K562 (cell line): Measurements from ENCODE around the gene EDA. TPM values are rescaled to one million over a fixed set of nuclear protein-coding genes. Genes with fewer than 3 reads are reported as not detected.

Experiments used
- ATAC-seq: fragments of 200-7000 bp; cut with Tn5 transposase; 3 replicates; pipeline ENCODE4 v1.9.1; 2020; ENCODE audit warnings: moderate library complexity
- BruUV-seq: library from RNA; stranded (reverse); fragments of 400-500 nt; replicated peaks from 2 replicates; lab custom pipeline; 2021; lab: Mats Ljungman, UMichigan
- CTCF ChIA-PET: fragments of 300-600 bp; formaldehyde crosslinking; extraction: SDS; loops from one replicate; lab custom pipeline; 2021; ENCODE audit warnings: low intra/inter-chr PET ratio; lab: Yijun Ruan, JAX
- POLR2A ChIA-PET: fragments of 300-600, 350-650 bp; sonication (Branson Sonifier 250); formaldehyde crosslinking; extraction: SDS; loops from one replicate; lab custom pipeline; 2021; ENCODE audit warnings: antibody characterized with exemption, inconsistent platforms; lab: Yijun Ruan, JAX
- DNase-seq, 4 experiments: peaks; one replicate each; pipeline versions ENCODE4 v3.0.0 to v3.0.0-alpha.2; 2011 to 2018; ENCODE audit warnings: low spot score in 3 of 4, mixed read lengths in 3 of 4; ENCODE audit errors: extremely low read depth in 1 of 4
- FAIRE-seq: peaks from 2 replicates; lab custom pipeline; 2011; peaks lifted over from hg19 to GRCh38; lab: Jason Lieb, UNC
- H2AFZ ChIP-seq: 2 replicates; pipeline ENCODE4 v1.6.0; 2011; ENCODE audit warnings: low read depth, low read length, control low read depth, inconsistent platforms
- H3K27ac ChIP-seq: fragments of 200-600 bp; 3 replicates; pipeline ENCODE4 v1.8.0; 2011; ENCODE audit warnings: low read depth, mild to moderate bottlenecking, control low read depth, inconsistent platforms, low read length, moderate library complexity, mixed read lengths; ENCODE audit errors: extremely low read depth
- H3K27me3 ChIP-seq, 2 experiments: fragments of 300-600 bp in 1 of 2; 2 replicates in 1 of 2; 3 replicates in 1 of 2; pipeline versions ENCODE4 v1.6.0 to v1.8.0; 2011; ENCODE audit warnings: inconsistent platforms in 2 of 2, low read length in 2 of 2, mild to moderate bottlenecking in 1 of 2, mixed read lengths in 1 of 2, moderate library complexity in 1 of 2; ENCODE audit not compliant: control insufficient read depth in 2 of 2, insufficient read depth in 2 of 2
- H3K36me3 ChIP-seq: fragments of 300-600 bp; 3 replicates; pipeline ENCODE4 v1.8.0; 2011; ENCODE audit warnings: mild to moderate bottlenecking, low read length, inconsistent platforms; ENCODE audit not compliant: control insufficient read depth, insufficient read depth
- H3K4me1 ChIP-seq, 2 experiments: fragments of 200-600 bp in 1 of 2; replicated peaks in 1 of 2; 2 replicates in 1 of 2; 3 replicates in 1 of 2; pipeline versions ENCODE4 v1.5.1 to v1.8.0; 2011; ENCODE audit warnings: inconsistent platforms in 2 of 2, low read length in 2 of 2, mild to moderate bottlenecking in 1 of 2, mixed read lengths in 1 of 2, moderate library complexity in 1 of 2; ENCODE audit not compliant: control insufficient read depth in 2 of 2, insufficient read depth in 2 of 2
- H3K4me2 ChIP-seq: 2 replicates; pipeline ENCODE4 v1.6.1; 2011; ENCODE audit warnings: low read length, control low read depth, inconsistent platforms, mixed read lengths; ENCODE audit not compliant: insufficient read depth
- H3K4me3 ChIP-seq: fragments of 200-600 bp; sonication (generic), shearing (Covaris generic); 2 replicates; pipeline ENCODE4 v1.5.1; 2016; ENCODE audit warnings: control low read depth, inconsistent platforms
- H3K79me2 ChIP-seq: fragments of 200-600 bp; 3 replicates; pipeline ENCODE4 v1.8.0; 2011; ENCODE audit warnings: low read length, inconsistent platforms; ENCODE audit not compliant: control insufficient read depth, insufficient read depth
- H3K9ac ChIP-seq, 2 experiments: 2 replicates each; pipeline versions ENCODE4 v1.6.0 to v1.6.1; 2011; ENCODE audit warnings: low read depth in 2 of 2, low read length in 2 of 2, control low read depth in 1 of 2, inconsistent platforms in 1 of 2, mild to moderate bottlenecking in 1 of 2, mixed read lengths in 1 of 2; ENCODE audit not compliant: insufficient read depth in 1 of 2
- H3K9me1 ChIP-seq: one replicate; pipeline ENCODE4 v1.6.0; 2011; ENCODE audit warnings: inconsistent platforms, mild to moderate bottlenecking, low read length, moderate library complexity; ENCODE audit not compliant: control insufficient read depth, insufficient read depth
- H3K9me3 ChIP-seq: replicated peaks from 2 replicates; pipeline ENCODE4 v1.5.1; 2011; ENCODE audit warnings: low read depth, low read length, inconsistent platforms; ENCODE audit not compliant: control insufficient read depth, insufficient read depth
- H4K20me1 ChIP-seq: replicated peaks from 2 replicates; pipeline ENCODE4 v1.6.1; 2011; ENCODE audit warnings: low read length, inconsistent platforms, mixed read lengths; ENCODE audit not compliant: control insufficient read depth, insufficient read depth
- BRCA1 ChIP-seq, 2 experiments: fragments of 450-650 bp in 1 of 2; sonication (generic) in 1 of 2; formaldehyde crosslinking in 1 of 2; IDR thresholded peaks; 2 replicates each; pipeline versions ENCODE4 v1.5.0 to v1.6.1; 2017 to 2020; ENCODE audit warnings: mild to moderate bottlenecking in 1 of 2, missing genetic modification reagents in 1 of 2
- KDM5B ChIP-seq: fragments of 200-600 bp; sonication (generic); IDR thresholded peaks from 2 replicates; pipeline ENCODE4 v1.6.1; 2012; ENCODE audit warnings: low read depth, mild to moderate bottlenecking, moderate library complexity, low read length, control low read depth, inconsistent platforms; ENCODE audit not compliant: insufficient replicate concordance
- MBD2 ChIP-seq: sonication (generic); IDR thresholded peaks from 2 replicates; pipeline ENCODE4 v1.6.1; 2016; ENCODE audit warnings: low read depth, borderline replicate concordance
- NR1H2 ChIP-seq: sonication (generic); formaldehyde crosslinking; IDR thresholded peaks from 2 replicates; pipeline ENCODE4 v1.4.0; 2020; ENCODE audit warnings: mild to moderate bottlenecking, missing genetic modification reagents
- RFX1 ChIP-seq: fragments of 450-650 bp; IDR thresholded peaks from 2 replicates; pipeline ENCODE4 v1.6.1; 2016; ENCODE audit warnings: mild to moderate bottlenecking, moderate library complexity
- RFX7 ChIP-seq: fragments of 250-450 bp; sonication (Bioruptor Pico); IDR thresholded peaks from 2 replicates; pipeline ENCODE4 v1.5.1; 2021; ENCODE audit warnings: mild to moderate bottlenecking
- SRSF1 ChIP-seq: fragments of 200-400 bp; formaldehyde crosslinking; IDR thresholded peaks from 2 replicates; pipeline ENCODE4 v1.6.1; 2017; ENCODE audit warnings: mild to moderate bottlenecking, low read depth, low read length, moderate library complexity
- XRCC4 ChIP-seq: IDR thresholded peaks from one replicate; pipeline ENCODE4 v1.6.1; 2011; ENCODE audit not compliant: insufficient read depth, insufficient read length; ENCODE audit errors: extremely low read depth
- ZKSCAN3 ChIP-seq: fragments of 250-450 bp; sonication (Bioruptor Pico); IDR thresholded peaks from 2 replicates; pipeline ENCODE4 v1.4.0; 2020
- WGBS: fragments of 100-300 bp; shearing (Covaris generic); methylation state at CpG from one replicate; pipeline ENCODE4 v1.1.6; 2016; ENCODE audit warnings: low coverage, mixed read lengths; ENCODE audit not compliant: insufficient coverage; ENCODE audit errors: missing lambda C conversion rate; 5-methylcytosine and 5-hydroxymethylcytosine counted together
- in situ Hi-C: fragments of 300-500 bp; cut with MboI; formaldehyde crosslinking; loops from 4 replicates; pipeline ENCODE4 v1.15.0; 2018; ENCODE audit warnings: inconsistent platforms, mixed read lengths
- intact Hi-C: fragments of 100-400 bp; cut with micrococcal nuclease; formaldehyde crosslinking; loops from 2 replicates; pipeline ENCODE4 v1.14.2; 2022
- polyA plus RNA-seq, 8 experiments: library from polyadenylated mRNA; depleted of rRNA in 4 of 8; stranded (reverse) in 5 of 8; unstranded in 3 of 8; fragments of >200 nt; fragmentation: Nextera tagmentation in 2 of 8; fragmentation: Illumina TruSeq in 1 of 8; extraction: Ambion mirVana in 2 of 8; extraction: Trizol in 1 of 8; gene quantifications; 2 replicates each; pipeline versions ENCODE4 v1.2.1 to v1.2.3, GENCODE V29; 2011 to 2014; ENCODE audit warnings: inconsistent platforms in 1 of 8, missing spikeins in 1 of 8
- total RNA-seq, 7 experiments: library from RNA; depleted of rRNA in 6 of 7; stranded (reverse); fragments of >200 nt in 6 of 7; fragmentation: Illumina TruSeq in 2 of 7; extraction: Trizol in 2 of 7; gene quantifications; 2 replicates each; pipeline versions ENCODE4 v1.2.1 to v1.2.3, GENCODE V29; 2011 to 2021; ENCODE audit warnings: low replicate concordance in 1 of 7
- TF ChIP-seq, protein P1 (sequence below), 2 experiments: fragments of 450-650 bp; IDR thresholded peaks; 2 replicates each; pipeline ENCODE4 v1.6.1; 2016; ENCODE audit warnings: mild to moderate bottlenecking in 2 of 2, borderline replicate concordance in 1 of 2, low read depth in 1 of 2, moderate library complexity in 1 of 2

The EDA gene
- total and polyA plus RNA-seq, 9 of the 15 experiments (the other 6 are each of a cell fraction or from before 2014, with no cell fraction given), result 0.03 to 0.40 (median 0.07) TPM

DNA sequence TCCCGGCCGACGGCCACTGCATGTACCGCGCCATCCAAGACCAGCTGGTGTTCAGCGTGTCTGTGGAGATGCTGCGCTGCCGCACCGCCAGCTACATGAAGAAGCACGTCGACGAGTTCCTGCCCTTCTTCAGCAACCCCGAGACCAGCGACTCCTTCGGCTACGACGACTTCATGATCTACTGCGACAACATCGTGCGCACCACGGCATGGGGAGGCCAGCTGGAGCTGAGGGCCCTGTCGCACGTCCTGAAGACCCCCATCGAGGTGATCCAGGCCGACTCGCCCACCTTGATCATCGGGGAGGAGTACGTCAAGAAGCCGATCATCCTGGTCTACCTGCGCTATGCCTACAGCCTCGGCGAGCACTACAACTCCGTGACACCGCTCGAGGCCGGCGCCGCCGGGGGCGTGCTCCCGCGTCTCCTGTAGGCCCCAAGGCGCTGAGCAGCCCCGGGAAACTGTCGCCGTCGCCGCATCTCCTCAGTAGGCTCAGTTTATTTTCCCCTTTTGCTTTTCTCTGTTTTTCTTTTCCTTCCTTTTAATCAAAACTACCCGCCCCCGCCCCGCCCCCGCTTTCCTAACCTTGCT, 447.1 kb downstream of the EDA start:
- no peak for FAIRE-seq

DNA sequence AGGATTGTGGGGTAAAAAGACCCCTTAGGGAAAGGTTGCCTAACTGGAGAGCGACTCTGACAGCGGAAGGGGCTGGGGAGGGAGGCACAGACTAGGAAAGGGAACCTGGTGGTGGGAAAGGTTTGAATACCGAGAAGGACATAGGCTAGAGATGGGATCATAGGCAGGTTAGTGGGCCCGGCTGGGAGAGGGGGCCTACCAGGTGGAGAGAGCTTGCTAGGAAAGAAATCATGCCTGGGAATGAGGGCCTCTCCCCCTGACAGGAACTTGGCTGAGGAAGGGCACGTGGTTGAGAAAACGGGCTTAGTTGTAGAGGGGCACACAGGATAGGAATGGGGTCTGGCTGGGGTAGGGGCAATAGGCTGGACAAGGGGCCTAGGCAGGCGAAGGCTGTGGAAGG, 450.7 kb downstream of the EDA start:
- ChIA-PET CTCF (no interaction called here), POLR2A (no interaction called here)
- Histone ChIP-seq H3K4me2 (no peak overlapping the region), H4K20me1 (no peaks in the 10 kb centered on the region), H3K9me3 (no peaks in the 10 kb centered on the region), H3K79me2 (no peaks in the 10 kb centered on the region), H3K9me1 (no peaks in the 10 kb centered on the region), H2AFZ (no peak overlapping the region), H3K4me3 (no peak overlapping the region), H3K4me1 (no peaks in the 10 kb centered on the region), H3K27ac (no peak overlapping the region), H3K36me3 (no peaks in the 10 kb centered on the region), H3K27me3 (peaks cover 0 to 14% of the 10 kb centered on the region in 2 experiments; a peak in 2 of 5 replicates), H3K9ac (no peak overlapping the region)
- ATAC-seq, result no peak
- DNase-seq, result no peak
- in situ Hi-C loops, result no loop called here
- 7% methylated on average over 6 of the region's 7 CpGs for WGBS
- no peak for FAIRE-seq
- intact Hi-C loops, result no loop called here
- BruUV-seq, result no TSS peak
- TF ChIP-seq RFX7 (no peak), RFX1 (no peak), NR1H2 (CRISPR knock-in tag) (no peak)
- TF ChIP-seq, protein P1, sequence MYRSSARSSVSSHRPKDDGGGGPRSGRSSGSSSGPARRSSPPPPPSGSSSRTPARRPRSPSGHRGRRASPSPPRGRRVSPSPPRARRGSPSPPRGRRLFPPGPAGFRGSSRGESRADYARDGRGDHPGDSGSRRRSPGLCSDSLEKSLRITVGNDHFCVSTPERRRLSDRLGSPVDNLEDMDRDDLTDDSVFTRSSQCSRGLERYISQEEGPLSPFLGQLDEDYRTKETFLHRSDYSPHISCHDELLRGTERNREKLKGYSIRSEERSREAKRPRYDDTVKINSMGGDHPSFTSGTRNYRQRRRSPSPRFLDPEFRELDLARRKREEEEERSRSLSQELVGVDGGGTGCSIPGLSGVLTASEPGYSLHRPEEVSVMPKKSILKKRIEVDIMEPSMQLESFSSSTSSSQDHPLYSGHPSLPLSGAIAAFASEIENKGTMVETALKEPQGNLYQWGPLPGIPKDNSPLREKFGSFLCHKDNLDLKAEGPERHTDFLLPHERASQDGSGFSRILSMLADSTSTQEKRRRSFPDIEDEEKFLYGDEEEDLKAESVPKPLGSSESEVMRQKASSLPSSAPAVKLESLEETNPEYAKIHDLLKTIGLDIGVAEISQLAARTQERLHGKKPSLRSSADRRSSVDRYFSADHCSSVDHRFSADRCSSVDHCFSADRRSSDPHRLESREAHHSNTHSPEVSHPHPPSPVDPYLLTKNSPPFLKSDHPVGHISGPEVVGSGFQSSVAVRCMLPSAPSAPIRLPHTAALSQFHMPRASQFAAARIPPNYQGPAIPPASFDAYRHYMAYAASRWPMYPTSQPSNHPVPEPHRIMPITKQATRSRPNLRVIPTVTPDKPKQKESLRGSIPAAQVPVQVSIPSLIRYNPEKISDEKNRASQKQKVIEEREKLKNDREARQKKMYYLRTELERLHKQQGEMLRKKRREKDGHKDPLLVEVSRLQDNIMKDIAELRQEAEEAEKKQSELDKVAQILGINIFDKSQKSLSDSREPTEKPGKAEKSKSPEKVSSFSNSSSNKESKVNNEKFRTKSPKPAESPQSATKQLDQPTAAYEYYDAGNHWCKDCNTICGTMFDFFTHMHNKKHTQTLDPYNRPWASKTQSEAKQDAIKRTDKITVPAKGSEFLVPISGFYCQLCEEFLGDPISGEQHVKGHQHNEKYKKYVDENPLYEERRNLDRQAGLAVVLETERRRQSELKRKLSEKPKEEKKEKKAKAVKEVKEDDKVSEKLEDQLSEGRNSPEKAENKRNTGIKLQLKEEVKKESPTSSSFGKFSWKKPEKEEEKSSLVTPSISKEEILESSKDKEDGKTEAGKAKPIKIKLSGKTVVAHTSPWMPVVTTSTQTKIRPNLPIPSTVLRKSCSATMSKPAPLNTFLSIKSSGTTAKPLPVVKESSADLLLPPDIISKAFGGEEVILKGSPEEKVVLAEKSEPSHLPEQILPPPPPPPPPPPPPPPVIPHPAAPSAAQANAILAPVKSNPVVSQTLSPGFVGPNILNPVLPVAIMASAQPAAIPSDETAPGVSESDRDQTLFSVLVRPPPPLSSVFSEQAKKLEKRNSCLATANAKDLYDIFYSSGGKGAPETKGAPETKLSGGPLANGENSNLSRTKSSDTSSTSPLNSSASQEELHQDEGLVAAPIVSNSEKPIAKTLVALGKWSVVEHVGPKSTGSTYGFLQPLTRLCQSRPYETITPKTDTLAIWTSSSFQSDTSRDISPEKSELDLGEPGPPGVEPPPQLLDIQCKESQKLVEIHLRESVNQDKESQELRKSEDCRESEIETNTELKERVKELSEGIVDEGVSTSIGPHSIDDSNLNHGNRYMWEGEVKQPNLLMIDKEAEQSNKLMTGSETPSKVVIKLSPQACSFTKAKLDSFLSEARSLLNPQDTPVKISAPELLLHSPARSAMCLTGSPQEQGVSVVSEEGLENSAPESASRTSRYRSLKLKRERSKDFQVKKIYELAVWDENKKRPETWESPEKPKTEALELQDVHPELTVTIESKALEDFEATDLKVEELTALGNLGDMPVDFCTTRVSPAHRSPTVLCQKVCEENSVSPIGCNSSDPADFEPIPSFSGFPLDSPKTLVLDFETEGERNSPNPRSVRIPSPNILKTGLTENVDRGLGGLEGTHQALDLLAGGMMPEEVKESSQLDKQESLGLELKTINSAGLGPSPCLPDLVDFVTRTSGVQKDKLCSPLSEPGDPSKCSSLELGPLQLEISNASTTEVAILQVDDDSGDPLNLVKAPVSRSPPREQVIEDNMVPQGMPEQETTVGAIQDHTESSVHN (IDR thresholded peaks at IDR 0.05; ENCODE audit: borderline replicate concordance in 1 of 2, low read depth in 1 of 2), result no peak

More for the DNA sequence above, 447.1 kb downstream of the EDA start:
- Histone ChIP-seq H3K4me2 (no peak overlapping the region), H2AFZ (no peak overlapping the region), H4K20me1 (no peaks in the 10 kb centered on the region), H3K27me3 (peaks cover 0 to 14% of the 10 kb centered on the region in 2 experiments; a peak in 2 of 5 replicates), H3K4me3 (no peak overlapping the region), H3K9me1 (no peaks in the 10 kb centered on the region), H3K27ac (no peak overlapping the region), H3K36me3 (no peaks in the 10 kb centered on the region), H3K9me3 (no peaks in the 10 kb centered on the region), H3K9ac (no peak overlapping the region), H3K79me2 (no peaks in the 10 kb centered on the region), H3K4me1 (no peaks in the 10 kb centered on the region)
- POLR2A ChIA-PET, result no interaction called here
- CTCF ChIA-PET, result no interaction called here
- intact Hi-C loops (no loop called here), in situ Hi-C loops (no loop called here)
- no TSS peak for BruUV-seq
- no peak for TF ChIP-seq XRCC4
- TF ChIP-seq KDM5B, result no peak
- no peak for TF ChIP-seq BRCA1 (IDR thresholded peaks at IDR 0.05)
- TF ChIP-seq BRCA1 (CRISPR knock-in tag; IDR thresholded peaks at IDR 0.05), result no peak
- no peak for TF ChIP-seq SRSF1
- no peak for TF ChIP-seq MBD2
- TF ChIP-seq ZKSCAN3 (CRISPR knock-in tag), result no peak
- DNase-seq, result no peak
- WGBS, result 48% methylated on average over 22 of the region's 52 CpGs
- no peak for ATAC-seq
